Spleen (tissue), 13 donors: ENCODE results near the gene VWA5B2. TPM values are rescaled to one million over a fixed set of nuclear protein-coding genes. Genes with fewer than 3 reads are reported as not detected.

ENCODE experiments used
- DNase-seq: peaks from one replicate; pipeline ENCODE4 v3.0.0-alpha.2; 2020
- H3K27ac ChIP-seq, 8 donors: fragments of 200-600 bp; sonication (generic) in 7 of 8; 1 replicate in 4 of 8; 2 replicates in 4 of 8; pipeline versions ENCODE4 v1.5.0 to v1.8.0; 2016 to 2021; ENCODE audit warnings: inconsistent platforms in 4 of 8, mild to moderate bottlenecking in 4 of 8, moderate library complexity in 1 of 8
- H3K27me3 ChIP-seq, 7 donors: fragments of 200-600 bp; sonication (generic) in 6 of 7; replicated peaks in 1 of 7; 1 replicate in 4 of 7; 2 replicates in 3 of 7; pipeline versions ENCODE4 v1.5.0 to v1.8.0; 2016 to 2021; ENCODE audit warnings: inconsistent platforms in 3 of 7, mild to moderate bottlenecking in 1 of 7
- H3K36me3 ChIP-seq, 6 donors: fragments of 200-600 bp; sonication (generic) in 5 of 6; 1 replicate in 4 of 6; 2 replicates in 2 of 6; pipeline versions ENCODE4 v1.5.0 to v1.8.0; 2016 to 2021; ENCODE audit warnings: inconsistent platforms in 2 of 6
- H3K4me1 ChIP-seq, 6 donors: fragments of 200-600 bp; sonication (generic) in 5 of 6; 1 replicate in 3 of 6; 2 replicates in 3 of 6; pipeline versions ENCODE4 v1.5.0 to v1.8.0; 2016 to 2021; ENCODE audit warnings: inconsistent platforms in 3 of 6
- H3K4me3 ChIP-seq, 8 donors: fragments of 200-600 bp; sonication (generic) in 7 of 8; 1 replicate in 4 of 8; 2 replicates in 4 of 8; pipeline versions ENCODE4 v1.5.0 to v1.8.0; 2016 to 2021; ENCODE audit warnings: inconsistent platforms in 4 of 8, mild to moderate bottlenecking in 4 of 8, moderate library complexity in 2 of 8
- H3K9me3 ChIP-seq, 8 donors: fragments of 200-600 bp; sonication (generic) in 7 of 8; 1 replicate in 4 of 8; 2 replicates in 4 of 8; pipeline versions ENCODE4 v1.5.0 to v1.8.0; 2016 to 2021; ENCODE audit warnings: inconsistent platforms in 4 of 8
- CTCF ChIP-seq, 11 experiments: fragments of 200-600 bp in 7 of 11; fragments of 450-650 bp in 4 of 11; sonication (generic) in 4 of 11; IDR thresholded peaks in 8 of 11; conservative IDR thresholded peaks in 3 of 11; 1 replicate in 7 of 11; 2 replicates in 4 of 11; pipeline versions ENCODE4 v1.4.0 to v1.8.0; 2016 to 2021; ENCODE audit warnings: antibody characterized with exemption in 11 of 11, inconsistent platforms in 4 of 11, mild to moderate bottlenecking in 1 of 11
- POLR2A ChIP-seq, 3 donors: fragments of 450-650 bp; IDR thresholded peaks; one replicate each; pipeline ENCODE4 v1.5.1; 2017; ENCODE audit warnings: antibody characterized with exemption in 3 of 3, mild to moderate bottlenecking in 1 of 3
- POLR2AphosphoS5 ChIP-seq, 3 donors: sonication (generic); formaldehyde crosslinking; IDR thresholded peaks; one replicate each; pipeline ENCODE4 v1.5.1; 2017; ENCODE audit warnings: antibody characterized with exemption in 3 of 3
- WGBS, 5 donors: extraction: QIAGEN DNeasy Blood & Tissue Kit in 3 of 5; methylation state at CpG; one replicate each; pipeline versions ENCODE4 v1.1.5 to v1.1.7; 2013 to 2018; 5-methylcytosine and 5-hydroxymethylcytosine counted together
- intact Hi-C: fragments of 100-400 bp; cut with DNase I; formaldehyde crosslinking; loops from one replicate; pipeline ENCODE4 v1.15.0; 2023; ENCODE audit warnings: low total_unique reads
- long read RNA-seq, 2 donors: transcript quantifications; one replicate each; lab custom pipeline, GENCODE V29; 2026
- polyA plus RNA-seq, 3 donors: library from polyadenylated mRNA; stranded (reverse); fragments of 200-250 nt; gene quantifications; one replicate each; pipeline ENCODE4 v1.2.1, GENCODE V29; 2013
- total RNA-seq, 7 donors: library from RNA; depleted of rRNA in 3 of 7; stranded (reverse); fragments of >200 nt in 3 of 7; fragmentation: NEBNext Ultra II Directional in 4 of 7; extraction: Animal tissue kit (Norgen Biotek cat#: 25700) in 4 of 7; gene quantifications; one replicate each; pipeline versions ENCODE4 v1.1.0 to v1.2.1, GENCODE V29; 2016 to 2021
- donor health status: healthy with polysubstance abuse.
- donor health status: DM: no; HTN: no; CAD: no; lungs with moderate emphysema.
- donor health status: DM: no; HTN: no; CAD: no.
- donor health status: Bipolar disorder and iron deficiency.
- donor health status: healthy.
- donor health status: DM: no; HTN: no; CAD: no.
- donor health status: DM: yes; HTN: yes; CAD: no.

VWA5B2 gene
- under 1 TPM in 2 of 7 donors, not detected in 5; 0.28 to 0.68 TPM for total RNA-seq
- under 1 TPM; 0.02 to 0.08 (median 0.03) TPM for polyA plus RNA-seq
- long read RNA-seq, donor 1, partial matches to known transcripts, result 17 of 27 reads
- long read RNA-seq, donor 1, other reads (novel, unspliced or antisense), result 10 of 27 reads
- long read RNA-seq, donor 2, result 0 reads

- peaks cover 4 to 96% (median 47%) of the 10 kb centered on the region in 7 donors for H3K27me3 ChIP-seq
- no peaks in the 10 kb centered on the region for H3K9me3 ChIP-seq
- H3K4me3 ChIP-seq, result peak within 1 kb of the TSS; percentile 40 to 72 (median 52)
- no peaks in the 10 kb centered on the region for H3K36me3 ChIP-seq
- WGBS, 5 donors, result 1 to 2% (median 1%) methylated on average over 36 to 66 of the region's 66 CpGs
- H3K4me1 ChIP-seq, result peaks cover 8 to 28% (median 25%) of the 10 kb centered on the region in 6 donors
- TF ChIP-seq POLR2AphosphoS5 (IDR thresholded peaks at IDR 0.05) (peak in 2 of 3 donors; percentile 30 to 37), CTCF (IDR thresholded peaks at IDR 0.05 in 8 of 11, conservative IDR thresholded peaks at IDR 0.05 in 3 of 11) (peak in 9 of 11 experiments; percentile 5 to 60 (median 42)), POLR2A (IDR thresholded peaks at IDR 0.05) (no peak)
- H3K27ac ChIP-seq, result no peak within 1 kb of the TSS
- intact Hi-C loops, result no loop called here
- DNase-seq, result peak; percentile 90
These were observed at the start of gene VWA5B2 for GRCh38 chr3:184229394-184230080. Gene VWA5B2 (plus strand): TSS chr3:184229585. CDS start chr3:184230529, 944 bp downstream.

GRCh38 chr3:184180165-184180564 is 49.2 kb upstream of the VWA5B2 start:
- Histone ChIP-seq H3K27me3 (no peaks in the 10 kb centered on the region), H3K27ac (no peak overlapping the region), H3K36me3 (peaks cover 2 to 84% (median 74%) of the 10 kb centered on the region in 6 donors), H3K4me3 (no peak overlapping the region), H3K9me3 (no peaks in the 10 kb centered on the region), H3K4me1 (peaks cover 28 to 53% (median 38%) of the 10 kb centered on the region in 6 donors)
- intact Hi-C loops, result loop anchor here (10.0 kb wide), 1 partner anchor 135 kb away; the partner anchor contains the start of gene EIF4G1
- TF ChIP-seq POLR2AphosphoS5 (IDR thresholded peaks at IDR 0.05) (no peak), POLR2A (IDR thresholded peaks at IDR 0.05) (no peak), CTCF (IDR thresholded peaks at IDR 0.05 in 8 of 11, conservative IDR thresholded peaks at IDR 0.05 in 3 of 11) (no peak)
- DNase-seq, result no peak
- WGBS, 5 donors, result 84 to 97% (median 90%) methylated on average over 6 of the region's 6 CpGs

GRCh38 chr3:184181596-184181995 is 47.8 kb upstream of the VWA5B2 start:
- intact Hi-C loops, result loop anchor here (10.0 kb wide), 1 partner anchor 133 kb away; the partner anchor contains the start of gene EIF4G1

More at GRCh38 chr3:184181596-184181995, 47.8 kb upstream of the VWA5B2 start:
- 84 to 95% (median 92%) methylated on average over 9 of the region's 9 CpGs for WGBS, 5 donors
- Histone ChIP-seq H3K4me3 (no peak overlapping the region), H3K9me3 (no peaks in the 10 kb centered on the region), H3K27me3 (no peaks in the 10 kb centered on the region), H3K4me1 (peaks cover 15 to 47% (median 33%) of the 10 kb centered on the region in 6 donors), H3K27ac (no peak overlapping the region), H3K36me3 (peaks cover 2 to 84% (median 74%) of the 10 kb centered on the region in 6 donors)
- DNase-seq, result no peak
- no peak for TF ChIP-seq POLR2A (IDR thresholded peaks at IDR 0.05)
- TF ChIP-seq POLR2AphosphoS5 (IDR thresholded peaks at IDR 0.05), result no peak
- no peak for TF ChIP-seq CTCF (IDR thresholded peaks at IDR 0.05 in 8 of 11, conservative IDR thresholded peaks at IDR 0.05 in 3 of 11)
